Panc1 (cell line): ENCODE data around the gene RPS3.

ENCODE experiments used
- CTCF ChIP-seq: fragments of 450-650 bp; IDR thresholded peaks from 2 replicates; pipeline ENCODE4 v1.5.1; 2017; ENCODE audit warnings: mild to moderate bottlenecking
- POLR2AphosphoS5 ChIP-seq: IDR thresholded peaks from 2 replicates; pipeline ENCODE4 v1.6.1; 2012; ENCODE audit warnings: mild to moderate bottlenecking, low read depth, low read length, moderate library complexity
- REST ChIP-seq, 2 experiments: IDR thresholded peaks; 2 replicates each; pipeline ENCODE4 v1.6.1; 2011 to 2012; ENCODE audit warnings: low read depth in 2 of 2, control low read depth in 1 of 2, low read length in 1 of 2, mild to moderate bottlenecking in 1 of 2, moderate library complexity in 1 of 2; ENCODE audit not compliant: insufficient read depth in 1 of 2
- SIN3A ChIP-seq: IDR thresholded peaks from 2 replicates; pipeline ENCODE4 v1.6.1; 2012; ENCODE audit warnings: low read depth, mild to moderate bottlenecking, low read length, moderate library complexity, borderline replicate concordance; ENCODE audit not compliant: insufficient read depth
- TCF7L2 ChIP-seq: IDR thresholded peaks from 2 replicates; pipeline ENCODE4 v1.6.1; 2011; ENCODE audit warnings: mild to moderate bottlenecking, low read depth, low read length, inconsistent platforms

GRCh38 chr11:75437966-75438659, 38.8 kb downstream of the RPS3 start:
- TF ChIP-seq CTCF (no peak), SIN3A (no peak), POLR2AphosphoS5 (no peak), REST (IDR thresholded peaks at IDR 0.05; ENCODE audit: insufficient read depth in 1 of 2, low read depth in 2 of 2, low read length in 1 of 2) (no peak), TCF7L2 (no peak)
